Lung (tissue), 12 donors: ENCODE measurements around the gene EYA4. TPM values are rescaled to one million over a fixed set of nuclear protein-coding genes. Genes with fewer than 3 reads are reported as not detected.

Experiments used
- ATAC-seq: fragments of 200-7000 bp; cut with Tn5 transposase; one replicate; pipeline ENCODE4 v1.9.1; 2020; ENCODE audit warnings: moderate number of reproducible peaks; ENCODE audit not compliant: insufficient read depth, low FRiP score
- DNase-seq, 3 donors: peaks; one replicate each; pipeline ENCODE4 v3.0.0-alpha.2; 2013 to 2017
- H3K27ac ChIP-seq, 2 donors: one replicate each; pipeline ENCODE4 v1.5.1; 2013; ENCODE audit warnings: mild to moderate bottlenecking in 2 of 2, moderate library complexity in 2 of 2, control low read depth in 1 of 2, inconsistent platforms in 1 of 2, low read depth in 1 of 2, low read length in 1 of 2
- H3K27me3 ChIP-seq, 3 donors: one replicate each; pipeline ENCODE4 v1.5.1; 2013; ENCODE audit warnings: low read length in 2 of 3; ENCODE audit not compliant: control insufficient read depth in 3 of 3, insufficient read depth in 3 of 3
- H3K36me3 ChIP-seq, 4 donors: one replicate each; pipeline ENCODE4 v1.5.1; 2013; ENCODE audit warnings: low read length in 4 of 4, mild to moderate bottlenecking in 1 of 4, moderate library complexity in 1 of 4; ENCODE audit not compliant: control insufficient read depth in 4 of 4, insufficient read depth in 4 of 4
- H3K4me1 ChIP-seq, 5 donors: one replicate each; pipeline ENCODE4 v1.5.1; 2013; ENCODE audit warnings: low read length in 5 of 5, mild to moderate bottlenecking in 2 of 5, moderate library complexity in 1 of 5; ENCODE audit not compliant: control insufficient read depth in 5 of 5, insufficient read depth in 5 of 5
- H3K4me3 ChIP-seq: one replicate; pipeline ENCODE4 v1.5.1; 2013; ENCODE audit warnings: mild to moderate bottlenecking, control low read depth, moderate library complexity
- H3K9ac ChIP-seq, 2 donors: one replicate each; pipeline ENCODE4 v1.5.1; 2013; ENCODE audit warnings: low read length in 2 of 2, control low read depth in 1 of 2; ENCODE audit not compliant: insufficient read depth in 1 of 2
- H3K9me3 ChIP-seq, 4 donors: one replicate each; pipeline ENCODE4 v1.5.1; 2013; ENCODE audit warnings: low read length in 3 of 4, mild to moderate bottlenecking in 1 of 4, moderate library complexity in 1 of 4; ENCODE audit not compliant: control insufficient read depth in 4 of 4, insufficient read depth in 3 of 4
- WGBS, 2 donors: extraction: QIAGEN DNeasy Blood & Tissue Kit; methylation state at CpG; one replicate each; pipeline ENCODE4 v1.1.7; 2013; 5-methylcytosine and 5-hydroxymethylcytosine counted together
- polyA plus RNA-seq, 2 donors: library from polyadenylated mRNA; stranded (reverse); fragments of 200-250 nt; gene quantifications; one replicate each; pipeline ENCODE4 v1.2.1, GENCODE V29; 2013
- total RNA-seq, 2 donors: library from RNA; depleted of rRNA in 1 of 2; stranded (reverse); fragments of >200 nt in 1 of 2; gene quantifications; one replicate each; pipeline ENCODE4 v1.2.1, GENCODE V29; 2014 to 2021
- TF ChIP-seq, protein P1 (sequence below): IDR thresholded peaks from 2 replicates; pipeline ENCODE4 v1.5.1; 2012; ENCODE audit warnings: mild to moderate bottlenecking; ENCODE audit errors: control extremely low read depth, extremely low read depth
- donor health status: control.
- donor health status: control.
- donor health status: Bipolar disorder and iron deficiency.
- donor health status: healthy.
- donor health status: DM: yes; HTN: yes; CAD: no.

EYA4 gene
- total and polyA plus RNA-seq, 4 donors = 0.49 to 7.4 (median 2.2) TPM

DNA sequence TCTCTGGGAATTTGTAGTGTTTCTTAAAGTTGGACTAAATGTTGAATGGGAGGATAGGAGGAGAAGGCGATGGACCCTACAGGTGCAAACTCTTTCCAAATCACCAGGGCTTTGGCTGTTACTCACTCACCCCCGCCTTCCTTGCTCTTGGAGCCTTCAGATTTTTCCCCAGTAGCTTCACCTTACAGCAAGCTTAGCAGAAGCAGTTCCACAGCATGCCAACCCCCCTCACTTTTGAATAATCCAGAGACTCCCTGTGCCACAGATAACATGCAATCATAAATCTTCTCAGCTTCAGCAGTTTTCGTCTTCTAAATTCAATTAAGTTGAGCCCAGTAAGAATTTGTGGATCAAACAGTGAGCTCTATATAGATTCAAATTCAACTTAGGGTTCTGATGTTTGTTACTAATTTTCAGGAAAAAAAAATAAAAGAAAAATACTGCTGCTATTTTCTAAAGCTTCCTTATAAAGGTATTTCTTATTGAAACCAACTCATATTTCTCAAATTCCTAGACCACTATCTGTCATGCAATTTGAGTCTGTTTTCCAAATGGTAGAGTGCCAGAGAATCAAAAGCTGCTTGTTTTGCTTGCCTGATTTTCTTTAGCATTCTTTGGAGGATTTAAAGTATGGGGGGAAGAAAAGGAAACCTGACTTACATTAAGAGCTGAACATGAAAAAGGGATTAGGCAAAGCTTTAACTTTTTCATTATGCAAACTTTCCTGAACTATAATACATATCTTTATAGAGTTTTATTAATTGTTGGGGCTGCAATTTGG, 166.4 kb downstream of the EYA4 start:
- Histone ChIP-seq H3K36me3 (no peaks in the 10 kb centered on the region), H3K9me3 (peaks cover 0 to 2% (median 0%) of the 10 kb centered on the region in 4 donors), H3K27ac (no peak overlapping the region), H3K4me1 (peaks cover 0 to 6% (median 0%) of the 10 kb centered on the region in 5 donors), H3K4me3 (no peak overlapping the region), H3K27me3 (no peaks in the 10 kb centered on the region), H3K9ac (no peak overlapping the region)
- DNase-seq (no peak), ATAC-seq (no peak)
- WGBS, 2 donors = 84 to 86% methylated on average over 3 of the region's 3 CpGs
- TF ChIP-seq, protein P1, sequence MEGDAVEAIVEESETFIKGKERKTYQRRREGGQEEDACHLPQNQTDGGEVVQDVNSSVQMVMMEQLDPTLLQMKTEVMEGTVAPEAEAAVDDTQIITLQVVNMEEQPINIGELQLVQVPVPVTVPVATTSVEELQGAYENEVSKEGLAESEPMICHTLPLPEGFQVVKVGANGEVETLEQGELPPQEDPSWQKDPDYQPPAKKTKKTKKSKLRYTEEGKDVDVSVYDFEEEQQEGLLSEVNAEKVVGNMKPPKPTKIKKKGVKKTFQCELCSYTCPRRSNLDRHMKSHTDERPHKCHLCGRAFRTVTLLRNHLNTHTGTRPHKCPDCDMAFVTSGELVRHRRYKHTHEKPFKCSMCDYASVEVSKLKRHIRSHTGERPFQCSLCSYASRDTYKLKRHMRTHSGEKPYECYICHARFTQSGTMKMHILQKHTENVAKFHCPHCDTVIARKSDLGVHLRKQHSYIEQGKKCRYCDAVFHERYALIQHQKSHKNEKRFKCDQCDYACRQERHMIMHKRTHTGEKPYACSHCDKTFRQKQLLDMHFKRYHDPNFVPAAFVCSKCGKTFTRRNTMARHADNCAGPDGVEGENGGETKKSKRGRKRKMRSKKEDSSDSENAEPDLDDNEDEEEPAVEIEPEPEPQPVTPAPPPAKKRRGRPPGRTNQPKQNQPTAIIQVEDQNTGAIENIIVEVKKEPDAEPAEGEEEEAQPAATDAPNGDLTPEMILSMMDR = no peak

DNA sequence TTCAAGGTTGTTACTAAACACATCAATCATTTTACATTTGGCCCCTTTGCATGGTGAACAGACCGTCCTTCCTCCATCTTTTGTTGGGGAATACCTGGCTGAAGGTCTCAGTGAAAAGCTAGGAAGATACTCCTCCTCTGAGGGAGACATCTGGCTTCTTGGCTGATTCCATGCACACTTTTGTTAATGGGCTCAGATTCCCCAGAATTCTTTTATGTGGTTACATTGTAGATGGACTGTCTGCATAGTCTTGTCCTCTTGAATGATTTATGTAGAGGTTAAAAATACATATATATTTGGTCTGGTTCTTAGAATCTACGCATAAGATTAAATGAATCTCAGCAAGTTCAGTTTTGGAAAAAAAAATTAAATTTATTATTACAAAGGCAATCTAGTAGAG, 167.0 kb downstream of the EYA4 start:
- Histone ChIP-seq H3K4me3 (no peak overlapping the region), H3K36me3 (no peaks in the 10 kb centered on the region), H3K27ac (no peak overlapping the region), H3K4me1 (peaks cover 0 to 6% (median 0%) of the 10 kb centered on the region in 5 donors), H3K9ac (no peak overlapping the region), H3K9me3 (peaks cover 0 to 2% (median 0%) of the 10 kb centered on the region in 4 donors), H3K27me3 (no peaks in the 10 kb centered on the region)
- TF ChIP-seq, protein P1 = no peak
- WGBS, 2 donors = 82 to 91% methylated on average over 2 of the region's 2 CpGs
- DNase-seq = no peak
- ATAC-seq = no peak

DNA sequence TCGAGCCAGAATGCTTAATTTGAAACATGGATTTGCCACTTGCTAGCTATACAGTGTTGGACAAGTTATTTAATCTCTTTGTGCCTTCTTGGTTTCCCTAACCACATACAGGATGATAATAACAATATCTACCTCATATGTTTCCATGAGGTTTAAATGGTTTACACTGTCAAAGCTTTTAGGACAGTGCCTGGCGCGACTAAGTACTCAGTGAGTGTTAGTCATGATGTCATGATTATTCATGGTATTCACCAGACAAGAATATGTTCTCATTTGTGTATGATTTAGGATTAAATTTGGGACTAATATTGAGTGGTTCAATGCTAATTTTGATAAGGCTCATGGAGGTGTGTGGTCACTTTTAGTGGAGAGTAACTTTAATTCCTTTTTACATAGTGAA, 167.4 kb downstream of the EYA4 start:
- ATAC-seq (no peak), DNase-seq (no peak)
- 92 to 95% methylated on average over 3 of the region's 3 CpGs for whole genome bisulfite sequencing, 2 donors
- Histone ChIP-seq H3K27me3 (no peaks in the 10 kb centered on the region), H3K4me3 (no peak overlapping the region), H3K4me1 (peaks cover 0 to 6% (median 0%) of the 10 kb centered on the region in 5 donors), H3K9ac (no peak overlapping the region), H3K27ac (no peak overlapping the region), H3K36me3 (no peaks in the 10 kb centered on the region), H3K9me3 (peaks cover 0 to 2% (median 0%) of the 10 kb centered on the region in 4 donors)
- TF ChIP-seq, protein P1 = no peak
